HCT116 (cell line): Measurements from ENCODE around the gene OR4K17. TPM values are rescaled to one million over a fixed set of nuclear protein-coding genes. Genes with fewer than 3 reads are reported as not detected.
"Not testable (repeated sequence)": the region's sequence is repeated elsewhere in the genome, so short reads cannot be mapped to it uniquely, and the experiment has no call there.

ENCODE experiments used
- ATAC-seq: fragments of 200-7000 bp; cut with Tn5 transposase; 2 replicates; pipeline ENCODE4 v1.9.1; 2020; ENCODE audit warnings: mild to moderate bottlenecking, moderate library complexity
- BruUV-seq: library from RNA; stranded (reverse); fragments of 400-500 nt; replicated peaks from 2 replicates; lab custom pipeline; 2021; lab: Mats Ljungman, UMichigan
- CTCF ChIA-PET: fragments of 300-600 bp; sonication (Branson Sonifier 250); formaldehyde crosslinking; loops from one replicate; lab custom pipeline; 2021; ENCODE audit warnings: antibody characterized with exemption; lab: Charles Lee
- POLR2A ChIA-PET: fragments of 300-600, 350-600 bp; sonication (Branson Sonifier 250); formaldehyde crosslinking; loops from one replicate; lab custom pipeline; 2021; ENCODE audit warnings: antibody characterized with exemption; lab: Charles Lee
- RAD21 ChIA-PET, 2 experiments: fragments of 300-600 bp; sonication (Branson Sonifier 250); formaldehyde crosslinking; loops; one replicate each; lab custom pipeline; 2023; ENCODE audit warnings: low total read pairs in 2 of 2; ENCODE audit not compliant: uncharacterized antibody in 2 of 2, unreplicated experiment in 2 of 2, low non-redundant PET in 1 of 2; lab: Charles Lee
- DNase-seq: peaks from one replicate; pipeline ENCODE4 v3.0.0-alpha.2; 2010; ENCODE audit warnings: low read depth, low spot score
- H2AFZ ChIP-seq: fragments of 200-600 bp; shearing (Covaris generic), sonication (generic); 2 replicates; pipeline ENCODE4 v1.6.1; 2017; ENCODE audit warnings: low read depth, mixed run types, mixed read lengths, antibody characterized with exemption, low read length; ENCODE audit not compliant: poor library complexity, severe bottlenecking
- H3K27ac ChIP-seq: 2 replicates; pipeline ENCODE4 v1.5.1; 2012; ENCODE audit warnings: low read depth, low read length
- H3K27me3 ChIP-seq: fragments of 200-600 bp; sonication (generic); 2 replicates; pipeline ENCODE4 v1.6.1; 2016; ENCODE audit warnings: mixed run types, low read length, mixed read lengths; ENCODE audit not compliant: insufficient read depth
- H3K36me3 ChIP-seq, 2 experiments: fragments of 200-500 bp in 1 of 2; fragments of 200-600 bp in 1 of 2; sonication (Bioruptor generic) in 1 of 2; sonication (generic) in 1 of 2; 2 replicates each; pipeline versions ENCODE4 v1.5.1 to v1.6.1; 2014 to 2016; ENCODE audit warnings: low read length in 2 of 2, inconsistent platforms in 1 of 2, mixed read lengths in 1 of 2, mixed run types in 1 of 2; ENCODE audit not compliant: insufficient read depth in 2 of 2, control insufficient read depth in 1 of 2
- H3K4me1 ChIP-seq, 2 experiments: fragments of 200-600 bp in 1 of 2; sonication (generic) in 1 of 2; 2 replicates each; pipeline versions ENCODE4 v1.5.1 to v1.6.1; 2012 to 2017; ENCODE audit warnings: low read length in 2 of 2, inconsistent platforms in 1 of 2, mild to moderate bottlenecking in 1 of 2, mixed read lengths in 1 of 2, mixed run types in 1 of 2, moderate library complexity in 1 of 2; ENCODE audit not compliant: insufficient read depth in 2 of 2, control insufficient read depth in 1 of 2
- H3K4me2 ChIP-seq: fragments of 200-600 bp; sonication (generic); 2 replicates; pipeline ENCODE4 v1.6.1; 2017; ENCODE audit warnings: mixed run types, low read length, mixed read lengths
- H3K4me3 ChIP-seq, 2 experiments: fragments of 200-600 bp in 1 of 2; sonication (generic) in 1 of 2; replicated peaks in 1 of 2; 2 replicates each; pipeline ENCODE4 v1.5.1; 2011 to 2016; ENCODE audit warnings: low read length in 2 of 2, control low read depth in 1 of 2, low read depth in 1 of 2, mild to moderate bottlenecking in 1 of 2, mixed read lengths in 1 of 2, mixed run types in 1 of 2
- H3K79me2 ChIP-seq: fragments of 200-600 bp; sonication (generic); 2 replicates; pipeline ENCODE4 v1.6.1; 2017; ENCODE audit warnings: mild to moderate bottlenecking, mixed run types, low read length, moderate library complexity, mixed read lengths; ENCODE audit not compliant: insufficient read depth
- H3K9ac ChIP-seq: fragments of 200-600 bp; sonication (generic); 2 replicates; pipeline ENCODE4 v1.6.1; 2016; ENCODE audit warnings: low read length, mixed read lengths
- H3K9me2 ChIP-seq: fragments of 200-600 bp; sonication (generic), shearing (Covaris generic); 2 replicates; pipeline ENCODE4 v1.6.1; 2017; ENCODE audit warnings: mixed run types, mild to moderate bottlenecking, moderate library complexity; ENCODE audit not compliant: insufficient read depth
- H3K9me3 ChIP-seq, 2 experiments: fragments of 200-500 bp in 1 of 2; fragments of 200-600 bp in 1 of 2; sonication (Bioruptor generic) in 1 of 2; sonication (generic) in 1 of 2; 2 replicates each; pipeline ENCODE4 v1.6.1; 2014 to 2017; ENCODE audit warnings: low read length in 2 of 2, mixed read lengths in 2 of 2, inconsistent platforms in 1 of 2, low read depth in 1 of 2, mild to moderate bottlenecking in 1 of 2, mixed run types in 1 of 2, moderate library complexity in 1 of 2; ENCODE audit not compliant: control insufficient read depth in 1 of 2, insufficient read depth in 1 of 2
- H4K20me1 ChIP-seq: fragments of 200-600 bp; sonication (generic), shearing (Covaris generic); 2 replicates; pipeline ENCODE4 v1.6.1; 2017; ENCODE audit warnings: mixed run types, mild to moderate bottlenecking, moderate library complexity; ENCODE audit not compliant: insufficient read depth
- CEBPB ChIP-seq: IDR thresholded peaks from 2 replicates; pipeline ENCODE4 v1.6.1; 2012; ENCODE audit warnings: low read depth
- ZNF274 ChIP-seq: fragments of 200-500 bp; sonication (Bioruptor generic); IDR thresholded peaks from 2 replicates; pipeline ENCODE4 v1.6.1; 2014; ENCODE audit warnings: mild to moderate bottlenecking, low read depth, low read length, inconsistent platforms
- intact Hi-C: fragments of 100-400 bp; cut with micrococcal nuclease; formaldehyde crosslinking; loops from 2 replicates; pipeline ENCODE4 v1.10.0; 2022
- total RNA-seq: library from RNA; stranded (reverse); gene quantifications from one replicate; pipeline ENCODE4 v1.2.1, GENCODE V29; 2021; ENCODE audit not compliant: unreplicated experiment

The OR4K17 gene
- total RNA-seq, 1 experiment from 2014 or later: not detected

DNA sequence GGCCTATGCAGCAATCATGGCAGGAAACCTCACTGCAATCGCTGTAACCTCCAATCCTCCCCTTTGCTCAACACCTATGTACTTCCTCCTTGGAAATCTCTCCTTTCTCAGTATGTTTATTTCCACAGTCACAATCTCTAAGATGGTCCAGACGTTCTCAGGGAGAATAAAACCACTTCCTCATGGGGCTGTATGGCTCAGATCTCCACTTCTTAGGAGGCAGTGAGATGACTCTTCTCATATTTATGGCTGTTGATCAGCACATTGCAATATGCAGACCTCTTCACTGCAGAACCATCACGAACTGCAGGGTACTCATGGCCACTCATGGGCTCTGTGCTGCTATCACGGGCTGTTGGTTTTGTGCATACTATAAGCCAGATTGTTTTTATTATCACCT is 17.1 kb upstream of the OR4K17 start:
- Histone ChIP-seq H3K4me3 (no peak overlapping the region), H2AFZ (no peak overlapping the region), H3K36me3 (no peaks in the 10 kb centered on the region), H3K4me2 (no peak overlapping the region), H3K9me2 (no peaks in the 10 kb centered on the region), H3K27ac (no peak overlapping the region), H3K79me2 (no peaks in the 10 kb centered on the region), H3K9me3 (no peaks in the 10 kb centered on the region; a peak in 1 of 4 replicates), H3K9ac (no peak overlapping the region), H3K4me1 (no peaks in the 10 kb centered on the region; a peak in 1 of 4 replicates), H3K27me3 (no peaks in the 10 kb centered on the region), H4K20me1 (no peaks in the 10 kb centered on the region; the same call in 1 of the 2 replicates)
- RAD21 ChIA-PET: no interaction called here
- no TSS peak for BruUV-seq
- TF ChIP-seq ZNF274 (no peak), CEBPB (no peak)
- ATAC-seq (no peak), DNase-seq (no peak)
- CTCF ChIA-PET: no interaction called here
- intact Hi-C loops: no loop called here
- POLR2A ChIA-PET: no interaction called here

DNA sequence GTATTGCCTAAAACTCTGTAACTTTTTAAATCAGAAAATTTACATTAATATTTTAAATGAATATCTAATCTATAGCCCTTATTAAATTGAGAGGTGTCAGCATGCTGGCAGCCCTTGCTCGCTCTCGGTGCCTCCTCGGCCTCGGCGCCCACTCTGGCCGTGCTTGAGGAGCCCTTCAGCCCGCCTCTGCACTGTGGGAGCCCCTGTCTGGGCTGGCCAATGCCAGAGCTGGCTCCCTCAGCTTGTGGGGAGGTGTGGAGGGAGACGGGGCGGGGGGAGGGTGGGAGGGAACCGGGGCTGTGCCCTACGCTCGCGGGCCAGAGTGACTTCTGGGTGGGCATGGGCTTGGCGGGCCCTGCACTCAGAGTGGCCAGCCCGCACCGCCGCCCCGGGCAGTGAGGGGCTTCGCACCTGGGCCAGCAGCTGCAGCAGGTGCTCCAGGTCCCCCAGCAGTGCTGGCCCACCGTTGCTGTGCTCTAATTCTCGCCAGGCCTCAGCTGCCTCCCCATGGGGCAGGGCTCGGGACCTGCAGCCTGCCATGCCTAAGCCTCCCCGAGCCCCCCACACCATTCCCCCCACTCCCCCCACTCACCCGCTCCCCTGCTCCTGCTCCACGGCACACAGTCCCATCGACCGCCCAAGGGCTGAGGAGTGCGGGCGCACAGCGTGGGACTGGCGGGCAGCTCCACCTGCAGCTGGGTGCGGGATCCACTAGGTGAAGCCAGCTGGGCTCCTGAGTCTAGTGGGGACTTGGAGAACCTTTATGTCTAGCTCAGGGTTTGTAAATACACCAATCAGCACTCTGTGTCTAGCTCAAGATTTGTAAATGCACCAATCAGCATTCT is 11.4 kb upstream of the OR4K17 start:
- H3K27me3 ChIP-seq, H3K4me3 ChIP-seq, H3K4me1 ChIP-seq, intact Hi-C loops, ATAC-seq, CTCF ChIA-PET, H3K9me2 ChIP-seq, H3K9ac ChIP-seq, H3K9me3 ChIP-seq, H4K20me1 ChIP-seq, H3K4me2 ChIP-seq, DNase-seq, BruUV-seq, H3K79me2 ChIP-seq, POLR2A ChIA-PET, H3K27ac ChIP-seq, H2AFZ ChIP-seq, RAD21 ChIA-PET, H3K36me3 ChIP-seq: not testable (repeated sequence)
